ENCODE results near the gene ABR.
A peak's percentile ranks its signal among the peaks of the same experiment; 100 is the strongest.
"Not testable (repeated sequence)": the region's sequence is repeated elsewhere in the genome, so short reads cannot be mapped to it uniquely, and the experiment has no call there.

The ABR gene

DNA sequence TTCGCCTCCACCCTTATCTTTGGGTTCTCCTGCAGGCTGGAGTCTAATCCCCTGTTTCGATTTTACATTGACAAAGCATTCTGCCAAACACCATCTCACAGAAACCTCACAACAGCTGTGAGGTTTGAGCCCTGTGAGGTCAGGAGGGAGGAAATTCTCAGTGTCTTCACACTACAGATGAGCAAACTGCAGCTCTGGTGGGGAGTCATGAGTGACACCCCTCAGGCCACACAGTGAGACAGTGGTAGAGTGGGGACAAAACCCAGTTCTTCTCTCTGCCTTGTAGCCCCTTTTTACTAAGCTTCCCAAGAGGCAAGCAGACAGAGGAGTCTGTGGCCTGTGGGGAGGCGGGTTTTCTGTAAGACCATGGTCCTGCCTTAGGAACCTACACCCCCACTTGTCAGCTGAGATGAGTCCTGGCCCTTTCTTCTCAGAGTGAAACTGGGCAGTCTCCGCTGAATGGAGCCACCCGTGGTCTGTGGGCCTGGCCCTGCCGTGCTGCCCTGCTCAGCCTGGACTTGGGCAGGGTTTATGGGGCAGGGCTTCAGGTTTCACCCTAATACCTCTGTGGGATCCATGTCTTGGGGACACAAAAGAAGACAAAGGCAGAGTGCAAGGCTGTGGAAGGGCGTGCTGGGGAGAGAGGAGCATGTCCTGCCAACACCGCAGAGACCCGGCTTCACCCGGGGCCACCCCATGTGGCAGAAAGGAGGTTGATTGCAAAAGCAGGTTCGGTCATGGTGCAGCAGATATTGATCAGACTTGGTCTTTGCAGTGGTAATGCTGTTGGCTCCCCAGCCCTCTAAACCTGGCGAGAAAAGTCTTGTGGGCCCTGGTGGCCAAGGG, 59.0 kb downstream of the ABR start:
- DNase-seq (ENCODE audit: low read depth, low spot score), result no peak

DNA sequence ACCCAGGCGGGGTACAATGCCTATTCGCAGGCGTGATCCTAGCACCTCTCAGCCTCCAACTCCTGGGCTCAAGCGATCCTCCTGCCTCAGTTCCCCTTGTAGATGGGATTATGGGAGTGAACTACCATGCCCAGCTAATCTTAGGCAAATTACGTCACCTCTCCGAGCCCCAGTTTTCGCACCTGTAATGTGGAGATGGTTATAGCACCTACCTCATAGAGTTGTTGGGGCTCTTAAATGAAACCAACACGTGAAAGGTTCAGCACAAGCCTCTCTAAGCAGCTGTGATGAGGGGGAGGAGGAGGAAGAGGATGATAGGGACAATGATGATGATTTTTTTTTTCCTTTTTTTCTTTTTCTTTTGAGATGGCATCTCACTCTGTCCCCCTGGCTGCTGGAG, 59.9 kb downstream of the ABR start:
- no peak for DNase-seq (ENCODE audit: low read depth, low spot score)

DNA sequence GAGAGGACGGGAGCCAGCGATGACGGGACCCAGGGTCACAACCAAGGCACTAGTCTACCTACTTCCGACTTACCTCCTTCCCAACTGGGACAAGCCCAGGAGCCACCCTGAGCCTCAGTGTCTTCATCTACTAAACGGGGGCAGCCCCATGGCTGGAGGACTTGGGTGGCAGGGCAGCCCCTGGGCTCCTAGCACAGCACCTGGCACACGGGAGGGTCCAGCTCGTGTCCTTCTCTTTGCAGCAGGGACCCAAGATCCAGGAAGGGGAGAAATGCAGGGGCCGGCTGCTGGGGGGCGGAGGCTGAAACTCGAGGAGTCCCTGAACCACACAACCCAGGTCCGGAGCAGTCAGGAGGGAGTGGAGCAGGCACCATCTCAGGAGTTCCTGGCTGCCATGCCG, 63.2 kb downstream of the ABR start:
- DNase-seq (ENCODE audit: low read depth, low spot score), result no peak

GRCh38 chr17:1112875-1113274, 66.9 kb downstream of the ABR start:
- peak; percentile 53 for DNase-seq (ENCODE audit: low read depth, low spot score)

GRCh38 chr17:1111599-1112443, 68.0 kb downstream of the ABR start:
- no peak for DNase-seq (ENCODE audit: low read depth, low spot score)

- peak; percentile 65 for DNase-seq (ENCODE audit: low read depth, low spot score)
These were observed 68.8 kb downstream of the ABR start for GRCh38 chr17:1110862-1111598.

GRCh38 chr17:1110541-1110861, 69.3 kb downstream of the ABR start:
- no peak for DNase-seq (ENCODE audit: low read depth, low spot score)

DNA sequence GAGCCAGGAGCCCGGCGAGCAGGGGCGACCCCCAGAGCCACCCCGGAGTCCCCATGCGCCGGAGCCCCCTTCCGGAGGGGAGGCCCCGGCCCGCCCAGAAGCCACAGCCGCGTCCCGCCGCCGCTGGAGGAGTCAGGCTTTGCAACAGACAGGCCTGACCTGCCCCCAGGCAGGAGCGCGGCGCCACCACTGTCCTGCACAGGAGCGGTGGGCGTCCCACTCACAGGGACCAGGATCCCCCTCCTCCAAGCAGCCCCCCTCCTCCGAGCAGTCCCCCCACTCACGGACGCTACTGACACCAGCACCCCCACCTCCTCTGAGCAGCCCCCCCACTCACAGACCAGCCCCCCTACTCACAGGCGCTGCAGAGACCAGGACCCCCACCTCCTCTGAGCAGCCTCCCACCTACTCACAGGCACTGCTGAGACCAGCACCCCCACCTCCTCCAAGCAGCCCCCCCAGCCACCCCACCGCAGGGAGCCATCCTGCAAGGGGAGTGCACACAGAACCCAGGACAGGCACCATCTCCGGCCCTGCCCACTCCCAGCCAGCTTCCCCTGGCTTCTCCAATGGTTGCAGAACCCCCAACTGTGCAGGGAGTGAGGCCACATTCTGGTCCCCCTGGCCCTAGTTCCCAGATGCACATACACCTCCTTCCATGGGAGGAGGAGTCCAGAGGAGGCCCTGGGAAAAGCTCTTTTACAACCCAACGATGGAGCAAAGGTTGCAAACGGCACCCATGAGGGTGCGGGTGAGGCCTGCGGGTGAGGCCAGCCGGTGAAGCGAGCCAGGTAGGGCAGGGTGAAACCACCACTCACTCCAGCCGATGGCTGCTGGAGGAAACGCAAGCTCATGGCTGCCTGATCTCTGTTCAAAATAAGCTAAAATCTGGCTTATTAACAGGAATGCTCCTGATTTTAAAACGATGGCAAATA, 69.9 kb downstream of the ABR start:
- peak; percentile 41 for DNase-seq (ENCODE audit: low read depth, low spot score)

- DNase-seq (ENCODE audit: low read depth, low spot score), result no peak
These were observed 70.8 kb downstream of the ABR start for GRCh38 chr17:1108765-1109605.

GRCh38 chr17:1108478-1108764, 71.4 kb downstream of the ABR start:
- peak; percentile 34 for DNase-seq (ENCODE audit: low read depth, low spot score)

DNA sequence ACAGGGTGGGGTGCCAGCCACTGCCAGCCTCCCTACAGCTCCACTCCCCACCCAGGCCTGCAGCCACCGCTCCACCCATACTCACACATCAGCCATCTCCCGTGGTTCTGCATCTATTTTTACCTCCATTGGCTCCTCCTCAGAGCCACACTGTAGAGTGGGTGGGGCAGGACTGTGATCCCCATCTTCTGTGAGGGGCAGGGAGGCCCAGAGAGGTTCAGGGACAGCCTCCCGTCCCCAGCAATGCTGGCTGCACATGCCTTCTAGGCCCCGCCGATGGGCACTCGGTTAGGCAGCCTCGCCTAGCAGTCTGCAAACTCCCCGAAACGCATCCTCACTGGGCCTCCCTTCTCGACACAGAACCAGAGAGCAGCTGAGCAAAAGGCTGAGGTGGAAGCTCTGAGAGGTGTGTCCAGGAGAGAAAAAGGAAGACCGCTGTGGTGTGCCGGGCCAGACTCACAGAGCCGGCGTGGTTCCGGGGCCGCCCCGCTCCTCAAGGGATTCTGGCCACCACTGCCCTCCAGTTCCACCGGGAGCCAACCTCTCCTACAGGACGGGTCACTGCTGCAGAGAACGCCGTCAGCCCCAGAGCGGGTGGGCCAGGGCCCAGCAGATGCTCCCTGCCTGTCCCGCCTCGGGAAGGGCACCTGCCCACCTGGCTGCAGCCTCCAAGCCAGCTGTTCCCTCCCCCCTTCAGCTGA, 71.9 kb downstream of the ABR start:
- no peak for DNase-seq (ENCODE audit: low read depth, low spot score)

DNA sequence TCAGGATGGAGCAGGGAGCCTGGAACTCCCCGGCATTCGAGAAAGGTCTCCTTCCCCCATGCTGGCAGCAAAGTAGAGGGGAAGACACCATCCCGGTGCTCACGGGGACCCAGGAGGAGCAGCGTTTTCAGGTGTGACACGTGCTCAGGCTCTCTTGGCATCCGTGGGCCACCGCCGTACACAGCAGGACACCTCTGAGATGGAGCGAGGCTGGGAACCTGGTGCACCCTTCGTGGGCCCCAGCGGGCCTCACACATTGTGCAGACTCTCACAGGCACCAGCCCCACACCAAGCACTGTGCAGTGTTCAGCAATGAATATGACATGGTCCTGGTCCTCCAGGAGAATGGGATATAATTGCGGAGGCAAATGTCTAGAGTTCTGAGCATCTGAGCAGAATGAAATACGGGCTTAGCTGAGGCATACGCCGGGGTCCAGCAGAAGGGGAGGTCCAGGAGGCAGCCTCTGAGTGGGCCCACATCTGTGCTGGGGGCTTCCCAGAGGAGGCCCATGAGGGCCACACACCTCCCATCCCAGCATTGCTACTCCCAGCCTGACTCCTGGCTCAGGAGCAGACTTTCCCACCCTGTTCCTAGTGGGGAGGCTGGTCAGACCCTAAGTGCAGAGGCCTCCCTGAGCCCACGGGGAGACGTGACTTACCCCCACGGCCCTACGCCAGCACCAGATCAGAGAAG, 72.6 kb downstream of the ABR start:
- DNase-seq (ENCODE audit: low read depth, low spot score), result no peak

- no peak for DNase-seq (ENCODE audit: low read depth, low spot score)
These were observed 75.6 kb downstream of the ABR start for GRCh38 chr17:1104222-1104621.

GRCh38 chr17:1100382-1100781, 79.4 kb downstream of the ABR start:
- no peak for DNase-seq (ENCODE audit: low read depth, low spot score)

DNA sequence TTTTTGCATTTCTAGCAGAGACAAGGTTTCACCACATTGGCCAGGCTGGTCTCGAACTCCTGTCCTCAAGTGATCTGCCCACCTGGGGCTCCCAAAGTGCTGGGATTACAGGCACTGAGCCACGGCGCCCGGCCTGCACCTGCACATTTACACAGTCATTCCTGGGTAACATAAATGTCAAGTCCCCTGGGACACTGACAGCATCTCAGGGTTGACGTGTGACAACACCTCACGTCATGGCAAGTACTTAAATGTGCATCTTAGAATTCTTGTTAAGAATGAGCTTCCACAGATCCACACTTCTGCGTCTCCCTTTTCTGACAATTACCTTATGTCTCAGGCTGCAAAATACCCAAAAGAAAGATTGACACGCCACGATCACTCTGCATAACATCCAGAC, 80.5 kb downstream of the ABR start:
- DNase-seq (ENCODE audit: low read depth, low spot score), result no peak

DNA sequence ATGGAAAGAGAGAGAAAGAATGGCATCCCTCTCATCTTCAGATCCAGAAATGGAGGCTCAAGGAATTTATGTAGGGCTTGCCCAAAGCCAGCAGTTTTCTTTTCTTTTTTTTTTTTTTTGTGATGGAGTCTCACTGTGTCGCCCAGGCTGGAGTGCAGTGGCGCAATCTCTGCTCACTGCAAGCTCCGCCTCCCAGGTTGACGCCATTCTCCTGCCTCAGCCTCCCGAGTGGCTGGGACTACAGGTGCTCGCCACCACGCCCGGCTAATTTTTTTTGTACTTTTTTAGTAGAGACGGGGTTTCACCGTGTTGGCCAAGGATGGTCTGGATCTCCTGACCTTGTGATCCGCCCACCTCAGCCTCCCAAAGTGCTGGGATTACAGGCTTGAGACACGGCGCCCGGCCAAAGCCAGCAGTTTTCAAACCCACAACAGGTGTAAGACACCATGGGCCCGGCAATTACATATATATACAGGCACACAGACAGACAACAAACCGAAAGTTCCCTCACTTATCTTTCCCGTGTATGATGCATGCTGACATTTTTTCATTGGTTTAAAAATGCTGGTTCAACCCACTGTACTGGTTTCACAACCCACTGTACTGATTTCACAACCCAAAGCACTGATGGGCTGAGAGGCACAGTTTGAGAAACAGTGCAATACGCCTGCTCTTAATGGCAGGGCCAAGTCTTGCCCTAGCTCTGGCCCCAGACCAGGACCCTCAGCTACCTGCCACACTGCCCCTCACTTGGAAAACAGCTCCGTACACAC, 81.6 kb downstream of the ABR start:
- DNase-seq (ENCODE audit: low read depth, low spot score), result not testable (repeated sequence)

- no peak for DNase-seq (ENCODE audit: low read depth, low spot score)
These were observed 83.6 kb downstream of the ABR start for GRCh38 chr17:1096215-1096614.

- no peak for DNase-seq (ENCODE audit: low read depth, low spot score)
These were observed 84.0 kb downstream of the ABR start for GRCh38 chr17:1095853-1096173.
